Sciatic nerve (tissue), 2 donors: ENCODE measurements around the gene UCN2. TPM values are rescaled to one million over a fixed set of nuclear protein-coding genes. Genes with fewer than 3 reads are reported as not detected.
"Not testable (repeated sequence)": the region's sequence is repeated elsewhere in the genome, so short reads cannot be mapped to it uniquely, and the experiment has no call there.

Experiments
- ATAC-seq: fragments of 200-7000 bp; cut with Tn5 transposase; one replicate; pipeline ENCODE4 v1.9.1; 2020; ENCODE audit warnings: mild to moderate bottlenecking, moderate library complexity
- DNase-seq: peaks from one replicate; pipeline ENCODE4 v3.0.0-alpha.2; 2020; ENCODE audit warnings: low spot score
- intact Hi-C: fragments of 100-400 bp; cut with DNase I; formaldehyde crosslinking; loops from one replicate; pipeline ENCODE4 v1.14.2; 2022
- total RNA-seq: library from RNA; stranded (reverse); fragmentation: NEBNext Ultra II Directional; extraction: Animal tissue kit (Norgen Biotek cat#: 25700); gene quantifications from one replicate; pipeline ENCODE4 v1.2.1, GENCODE V29; 2021
- donor health status: DM: no; HTN: no; CAD: no.
- donor health status: DM: no; HTN: no; CAD: no.

Gene UCN2
- total RNA-seq, 1 donor from 2014 or later = not detected

DNA sequence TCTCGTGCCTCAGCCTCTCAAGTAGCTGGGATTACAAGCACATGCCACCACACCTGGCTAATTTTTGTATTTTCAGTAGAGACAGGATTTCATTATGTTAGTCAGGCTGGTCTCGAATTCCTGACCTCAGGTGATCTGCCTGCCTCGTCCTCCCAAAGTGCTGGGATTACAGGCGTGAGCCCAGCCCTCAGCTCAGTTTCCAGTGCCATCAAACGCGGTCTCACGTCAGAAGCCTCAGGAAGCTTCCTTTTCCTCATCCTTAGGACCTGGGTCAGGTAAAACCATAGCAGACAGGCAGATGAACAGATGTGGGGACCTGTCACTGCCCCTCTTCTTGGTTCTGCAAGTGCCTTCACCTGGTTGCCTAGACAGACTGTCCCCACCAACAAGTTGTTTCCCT lies 11.9 kb downstream of the UCN2 start:
- DNase-seq, ATAC-seq: not testable (repeated sequence)
- intact Hi-C loops = loop anchor here (10.0 kb wide), 1 partner anchor 157 kb away; no protein-coding TSS in a partner anchor

DNA sequence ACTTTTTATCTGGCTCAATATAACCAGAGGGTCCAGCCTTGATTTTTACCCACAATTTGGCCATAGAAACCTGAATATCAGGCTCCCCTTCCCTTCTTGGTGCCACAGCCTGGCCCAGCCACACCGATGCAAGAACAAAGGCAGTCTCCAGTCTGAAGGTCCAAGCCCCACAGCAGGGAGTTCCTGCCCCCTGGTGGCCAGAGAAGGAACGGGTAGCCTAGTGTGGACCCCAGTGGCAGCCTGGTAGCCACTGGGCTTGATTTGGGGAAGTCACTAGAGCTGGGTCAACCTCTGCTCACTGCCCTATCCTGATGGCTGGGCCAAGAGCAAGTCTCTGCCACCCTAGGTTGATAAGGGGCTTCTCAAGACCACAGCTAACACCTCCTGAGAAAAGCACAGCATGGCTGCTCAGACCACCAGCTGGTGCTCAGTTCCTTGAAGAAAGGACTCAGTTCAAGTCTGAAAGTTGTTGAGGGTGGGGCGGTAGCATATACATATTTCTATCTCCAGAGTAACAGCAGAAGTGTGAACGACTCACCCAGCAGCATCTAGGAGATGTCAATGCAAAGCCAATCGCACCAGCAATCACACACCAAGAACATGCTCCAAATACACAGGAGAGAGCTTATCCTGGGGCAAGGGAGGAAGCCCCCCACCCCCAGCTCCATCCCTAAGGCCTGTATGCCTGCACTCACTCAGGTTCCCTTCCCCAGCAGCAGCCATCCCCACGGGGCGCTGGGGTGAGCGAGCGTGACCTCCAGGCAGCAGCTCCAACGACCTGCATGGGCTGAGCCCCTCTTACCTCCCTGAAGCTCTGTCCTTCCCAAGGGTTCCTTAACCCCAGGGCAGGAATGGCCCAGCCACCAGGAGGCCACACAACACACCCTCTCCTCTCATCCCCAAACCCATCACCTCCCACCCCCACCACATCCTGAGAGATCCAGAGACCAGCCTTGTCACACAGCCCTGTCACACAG lies 14.6 kb downstream of the UCN2 start:
- intact Hi-C loops = loop anchor here (5.0 kb wide), 1 partner anchor 87 kb away; no protein-coding TSS in a partner anchor
- ATAC-seq = peak; percentile 94

GRCh38 chr3:48548126-48548525 lies 15.5 kb downstream of the UCN2 start:
- no peak for ATAC-seq
- no peak for DNase-seq
- intact Hi-C loops = loop anchor here (5.0 kb wide), 1 partner anchor 86 kb away; no protein-coding TSS in a partner anchor

More for the DNA sequence above, 14.6 kb downstream of the UCN2 start:
- peak; percentile 94 for DNase-seq

DNA sequence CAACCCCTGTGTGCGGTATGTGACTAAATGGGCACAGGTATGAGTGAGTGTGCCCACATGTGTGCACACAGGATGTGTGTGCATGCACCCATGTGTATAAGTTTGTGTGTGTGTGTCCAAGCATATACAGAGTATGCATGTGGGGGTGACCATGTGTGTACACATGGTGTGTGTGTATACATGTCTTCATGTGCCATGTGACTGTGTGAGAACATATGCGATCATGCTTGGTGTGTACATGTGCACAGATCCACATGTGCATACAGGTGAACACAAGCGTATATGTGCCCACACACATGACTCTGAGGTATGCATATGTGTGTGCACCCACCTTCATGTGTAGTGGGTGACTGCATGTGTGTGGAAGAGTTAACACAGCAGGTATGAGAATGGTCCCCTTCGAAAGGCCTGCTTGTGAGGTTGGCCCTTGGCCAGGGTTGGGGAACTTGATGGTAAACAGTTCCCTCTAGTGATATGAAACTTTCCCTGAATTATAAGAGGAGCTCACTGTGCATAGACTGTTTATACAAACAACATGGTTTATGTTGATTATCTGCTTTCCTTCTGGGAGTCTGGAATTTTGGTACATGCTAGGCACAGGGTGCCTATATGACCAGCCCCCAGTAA lies 17.3 kb downstream of the UCN2 start:
- DNase-seq (no peak), ATAC-seq (no peak)
- intact Hi-C loops = loop anchor here (5.0 kb wide), 1 partner anchor 84 kb away; no protein-coding TSS in a partner anchor

DNA sequence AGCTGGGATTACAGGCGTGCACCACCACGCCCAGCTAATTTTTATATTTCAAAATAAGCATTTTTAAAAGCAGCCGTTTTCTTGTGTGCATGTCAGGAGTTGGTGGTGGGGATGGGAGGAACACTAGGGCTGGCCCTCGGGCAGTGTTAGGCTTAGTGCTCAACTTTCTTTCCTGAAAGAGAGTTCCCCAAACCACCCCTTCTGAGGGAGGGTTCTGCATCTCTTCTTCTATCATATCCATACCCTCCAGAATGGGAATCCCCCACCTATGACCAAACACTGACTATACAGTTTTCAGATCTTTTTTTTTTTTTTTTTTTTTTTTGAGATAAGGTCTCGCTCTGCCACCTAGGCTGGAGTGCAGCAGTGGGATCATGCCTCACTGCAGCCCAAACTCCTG lies 19.4 kb downstream of the UCN2 start:
- intact Hi-C loops = no loop called here
- ATAC-seq (no peak), DNase-seq (no peak)

- intact Hi-C loops = no loop called here
- no peak for DNase-seq
- peak; percentile 80 for ATAC-seq
Measured at GRCh38 chr3:48543271-48543866, 20.2 kb downstream of the UCN2 start.

GRCh38 chr3:48538451-48538850 lies 25.1 kb downstream of the UCN2 start:
- DNase-seq (no peak), ATAC-seq (no peak)
- intact Hi-C loops = no loop called here

- no peak for ATAC-seq
- intact Hi-C loops = no loop called here
- no peak for DNase-seq
Measured at GRCh38 chr3:48536785-48537184, 26.8 kb downstream of the UCN2 start.

GRCh38 chr3:48536116-48536515 lies 27.5 kb downstream of the UCN2 start:
- ATAC-seq = no peak
- DNase-seq = no peak
- intact Hi-C loops = no loop called here

DNA sequence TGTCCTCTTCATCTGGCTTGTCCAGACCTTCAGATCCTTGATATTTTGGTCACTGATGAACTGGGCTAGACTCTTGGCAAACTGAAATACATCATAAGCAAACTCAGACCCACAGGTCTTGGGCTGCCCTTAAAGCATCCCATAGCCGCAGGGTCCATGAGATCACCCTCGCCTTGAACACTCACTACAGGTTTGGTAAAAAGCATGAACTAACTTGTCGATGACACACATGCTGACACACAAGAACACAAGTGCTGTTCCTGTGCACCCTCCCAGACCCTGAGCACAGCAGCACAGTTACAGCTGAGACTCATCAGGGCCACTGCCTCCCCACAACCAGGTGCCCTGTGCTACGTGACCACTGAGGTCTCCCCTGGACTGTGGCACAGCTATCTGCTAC lies 28.0 kb downstream of the UCN2 start:
- intact Hi-C loops = no loop called here
- ATAC-seq = no peak
- no peak for DNase-seq

GRCh38 chr3:48532977-48533337 lies 30.6 kb downstream of the UCN2 start:
- intact Hi-C loops = loop anchor here (2.0 kb wide), 1 partner anchor 60 kb away; no protein-coding TSS in a partner anchor
- no peak for DNase-seq
- no peak for ATAC-seq

DNA sequence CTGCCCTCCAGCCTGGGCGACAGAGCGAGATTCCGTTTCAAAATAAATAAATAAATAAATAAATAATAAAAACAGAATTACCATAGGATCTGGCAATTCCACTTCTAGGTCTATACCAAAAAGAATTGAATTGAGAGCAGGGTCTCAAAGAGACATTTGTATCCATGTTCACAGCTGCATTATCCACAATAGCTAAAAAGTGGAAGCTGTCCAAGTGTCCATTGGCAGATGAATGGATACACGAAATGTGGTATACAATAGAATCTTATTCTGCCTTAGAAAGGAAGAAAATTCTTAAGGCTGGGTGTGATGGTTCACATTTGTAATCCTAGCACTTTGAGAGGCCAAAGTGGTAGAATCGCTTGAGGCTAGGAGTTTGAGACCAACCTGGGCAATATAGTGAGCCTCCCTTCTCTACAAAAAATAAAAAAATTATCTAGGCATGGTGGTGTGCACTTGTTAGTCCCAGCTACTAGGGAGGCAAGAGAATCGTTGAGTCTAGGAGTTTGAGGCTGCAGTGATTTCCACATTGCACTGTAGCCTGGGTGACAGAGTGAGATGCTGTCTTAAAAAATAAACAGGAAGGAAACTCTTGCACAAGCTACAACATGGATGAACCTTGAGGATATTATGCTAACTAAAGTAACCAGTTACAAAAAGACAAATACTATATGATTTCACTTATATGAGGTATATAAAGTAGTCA lies 31.2 kb downstream of the UCN2 start:
- no peak for DNase-seq
- intact Hi-C loops = loop anchor here (2.0 kb wide), 1 partner anchor 60 kb away; no protein-coding TSS in a partner anchor
- ATAC-seq = no peak

- intact Hi-C loops, ATAC-seq: not testable (repeated sequence)
Measured at GRCh38 chr3:48530701-48531100, 32.9 kb downstream of the UCN2 start.

DNA sequence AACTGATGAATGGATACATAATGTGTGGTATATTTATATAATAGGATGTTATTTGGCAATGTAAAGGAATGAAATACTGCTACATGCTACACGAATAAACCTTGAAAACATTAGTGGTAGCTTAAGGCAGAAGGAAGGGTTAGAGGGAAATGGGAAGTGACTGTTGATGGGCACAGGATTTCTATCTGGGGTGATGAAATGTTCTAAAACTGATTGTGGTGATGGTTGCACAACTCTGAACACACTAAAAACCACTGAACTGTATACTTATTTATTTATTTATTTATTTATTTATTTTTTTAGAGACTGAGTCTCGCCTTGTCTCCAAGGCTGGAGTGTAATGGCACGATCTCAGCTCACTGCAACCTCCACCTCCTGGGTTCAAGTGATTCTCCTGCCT lies 34.8 kb downstream of the UCN2 start:
- ATAC-seq (peak; percentile 26), DNase-seq (no peak)
- intact Hi-C loops = no loop called here

More at GRCh38 chr3:48530701-48531100, 32.9 kb downstream of the UCN2 start:
- DNase-seq = not testable (repeated sequence)

GRCh38 chr3:48528048-48528447 lies 35.5 kb downstream of the UCN2 start:
- intact Hi-C loops = no loop called here
- DNase-seq (no peak), ATAC-seq (no peak)

GRCh38 chr3:48524970-48525369 lies 38.6 kb downstream of the UCN2 start:
- no peak for ATAC-seq
- no peak for DNase-seq
- intact Hi-C loops = no loop called here

GRCh38 chr3:48521635-48522034 lies 41.9 kb downstream of the UCN2 start:
- ATAC-seq (no peak), DNase-seq (no peak)
- intact Hi-C loops = no loop called here

- intact Hi-C loops = no loop called here
- no peak for ATAC-seq
- no peak for DNase-seq
Measured at GRCh38 chr3:48519277-48519643, 44.3 kb downstream of the UCN2 start.
